GM19035 (cell line): Measurements from ENCODE around the gene CR1L.
"Not testable (repeated sequence)": the region's sequence is repeated elsewhere in the genome, so short reads cannot be mapped to it uniquely, and the experiment has no call there.

Source experiments
- ATAC-seq: cut with Tn5 transposase; IDR thresholded peaks from one replicate; pipeline ENCODE4 v1.9.1; 2021; ENCODE audit not compliant: unreplicated experiment

The CR1L gene

DNA sequence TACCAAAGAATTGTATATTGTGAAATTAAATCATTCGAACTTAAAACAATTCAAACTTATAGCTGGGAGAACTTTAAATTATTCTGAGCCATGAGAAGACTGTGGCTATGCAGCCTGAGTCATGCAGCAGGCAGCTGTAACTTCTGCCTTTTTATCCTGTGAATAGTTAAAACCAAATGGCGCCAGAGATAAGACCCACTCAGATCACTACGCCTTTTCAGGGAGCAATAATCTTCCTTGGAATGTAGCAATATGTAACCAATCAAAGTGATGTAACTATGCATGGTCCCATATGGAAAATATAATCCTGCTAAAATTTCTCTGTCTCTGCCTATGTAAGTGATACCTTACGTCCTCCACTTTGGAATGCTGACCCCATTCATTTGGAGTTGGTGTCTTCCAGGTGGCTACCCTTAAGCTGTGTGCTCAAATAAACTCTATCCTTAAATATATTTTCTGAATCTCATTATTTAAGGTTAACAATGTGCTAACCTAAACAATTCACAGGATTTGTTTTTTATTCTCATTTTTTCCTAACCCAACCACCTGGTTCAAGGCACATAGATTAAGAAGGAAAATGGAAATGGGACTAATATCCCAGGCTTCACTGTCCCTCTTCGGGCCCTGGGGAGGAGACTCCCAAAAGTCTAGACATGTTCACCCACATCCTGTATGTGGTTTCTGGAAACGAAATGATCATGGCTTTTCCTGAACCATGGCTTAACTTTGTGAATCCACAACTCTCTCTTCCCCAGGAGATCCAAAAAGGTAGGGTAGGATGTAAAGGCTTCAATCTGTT, 35.9 kb downstream of the CR1L start:
- not testable (repeated sequence) for ATAC-seq

DNA sequence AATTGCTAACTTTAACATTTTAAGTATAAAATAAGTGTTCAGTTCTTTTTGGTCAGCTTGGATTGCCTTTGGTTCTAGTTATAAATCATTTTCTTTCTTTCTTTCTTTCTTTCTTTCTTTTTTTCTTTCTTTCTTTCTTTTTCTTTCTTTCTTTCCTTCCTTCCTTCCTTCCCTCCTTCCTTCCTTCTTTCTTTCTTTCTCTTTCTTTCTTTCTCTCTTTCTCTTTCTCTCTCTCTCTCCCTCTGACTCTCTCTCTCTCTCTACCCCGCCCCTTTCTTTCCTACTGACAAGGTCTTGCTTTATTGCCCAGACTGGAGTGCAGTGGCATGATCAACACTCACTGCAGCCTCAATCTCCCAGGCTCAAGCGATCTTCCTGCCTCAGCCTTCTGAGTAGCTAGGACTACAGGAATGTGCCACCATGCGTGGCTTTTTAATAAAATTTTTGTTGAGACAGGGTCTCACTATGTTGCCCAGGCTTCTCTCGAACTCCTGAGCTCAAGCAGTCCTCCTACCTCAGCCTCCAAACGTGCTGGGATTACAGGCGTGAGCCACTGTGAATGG, 38.0 kb downstream of the CR1L start:
- not testable (repeated sequence) for ATAC-seq

DNA sequence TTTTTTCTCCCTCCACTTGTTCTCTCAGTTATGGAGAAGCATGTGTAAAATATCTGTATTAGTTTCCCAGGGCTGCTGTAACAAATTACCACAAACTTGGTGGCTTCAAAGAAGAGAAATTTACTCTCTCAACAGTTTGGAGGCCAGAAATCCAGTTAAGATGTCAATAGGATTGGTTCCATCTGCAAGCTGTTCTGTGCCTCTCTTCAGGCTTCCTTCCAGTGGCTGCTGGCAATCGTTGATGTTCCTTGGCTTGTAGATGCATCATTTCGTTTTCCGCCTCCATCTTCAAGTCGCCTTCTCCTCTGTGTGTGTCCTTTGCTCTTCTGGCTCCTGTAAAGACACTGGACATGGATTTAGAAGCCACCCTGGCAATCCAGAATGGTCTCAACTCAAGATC, 45.6 kb downstream of the CR1L start:
- not testable (repeated sequence) for ATAC-seq

DNA sequence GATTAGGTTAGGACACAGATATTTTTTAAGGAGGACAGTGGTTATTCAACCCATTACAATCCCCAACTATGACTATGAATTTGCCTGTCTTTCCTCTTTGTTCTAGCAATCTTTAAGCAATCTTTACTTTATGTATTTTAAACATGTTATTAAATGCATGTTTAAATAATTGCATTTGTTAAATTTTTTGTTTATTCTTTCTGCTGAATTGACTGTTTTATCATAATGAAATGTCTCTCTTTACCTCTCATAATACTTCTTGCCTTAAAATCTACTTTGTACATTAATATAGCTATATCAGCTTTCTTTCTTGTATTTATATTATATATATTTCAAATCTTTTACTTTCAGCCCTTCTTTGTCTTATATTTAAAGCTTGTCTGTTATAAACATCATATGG, 46.1 kb downstream of the CR1L start:
- no peak for ATAC-seq

DNA sequence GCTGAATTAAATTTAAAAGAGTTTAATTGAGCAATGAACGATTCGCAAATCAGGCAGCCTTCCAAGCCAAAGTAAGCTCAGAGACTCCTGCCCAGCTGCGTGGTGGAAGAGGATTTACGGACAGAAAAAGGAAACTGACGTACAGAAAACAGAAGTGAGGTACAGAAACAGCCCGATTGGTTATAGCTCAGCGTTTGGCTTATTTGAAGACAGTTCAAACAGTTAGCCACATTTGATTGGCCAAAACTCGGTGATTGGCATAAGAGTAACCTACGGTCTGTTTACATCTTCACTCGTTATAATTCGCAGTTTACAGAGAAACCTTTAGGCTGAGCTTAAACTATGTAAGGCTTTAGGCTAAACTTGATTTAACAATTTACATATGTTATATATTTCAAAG, 46.9 kb downstream of the CR1L start:
- ATAC-seq: no peak

DNA sequence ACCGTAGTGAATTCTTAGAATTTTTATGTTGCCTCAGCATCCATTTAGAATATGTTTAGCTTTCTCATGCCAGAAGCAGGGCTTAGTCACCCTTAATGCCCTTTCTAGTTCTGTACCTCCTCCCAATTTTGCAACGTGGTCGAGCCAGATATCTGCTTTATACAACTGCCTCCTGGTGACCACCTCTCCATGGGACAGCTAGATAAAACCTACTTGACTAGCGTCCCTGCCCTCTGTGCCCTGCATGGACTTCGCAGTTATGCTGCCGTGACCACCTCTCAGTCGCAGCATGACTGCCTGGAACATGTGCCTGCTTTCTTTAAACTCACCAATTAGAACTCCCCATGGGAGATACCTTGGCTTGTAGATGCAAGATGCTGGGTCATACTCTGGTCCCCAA, 47.4 kb downstream of the CR1L start:
- ATAC-seq: not testable (repeated sequence)

DNA sequence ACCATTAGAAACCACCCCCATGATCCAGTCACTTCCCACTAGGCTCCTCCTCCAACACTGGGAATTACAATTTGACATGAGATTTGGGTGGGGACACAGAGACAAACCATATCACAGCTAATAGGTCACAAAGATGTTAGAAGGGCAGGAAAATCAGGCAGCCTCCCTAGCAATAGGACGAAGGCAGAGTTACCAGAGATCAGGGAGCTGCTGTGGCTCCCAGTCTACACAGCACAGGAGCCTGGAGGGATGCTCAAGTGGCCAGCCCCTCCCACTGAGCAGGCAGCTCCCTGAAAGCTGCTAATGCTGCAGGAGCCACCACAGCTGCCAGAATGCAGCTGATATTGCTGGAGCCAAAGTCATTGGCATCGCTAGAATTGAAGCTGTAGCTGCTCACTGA, 51.0 kb downstream of the CR1L start:
- ATAC-seq: no peak

DNA sequence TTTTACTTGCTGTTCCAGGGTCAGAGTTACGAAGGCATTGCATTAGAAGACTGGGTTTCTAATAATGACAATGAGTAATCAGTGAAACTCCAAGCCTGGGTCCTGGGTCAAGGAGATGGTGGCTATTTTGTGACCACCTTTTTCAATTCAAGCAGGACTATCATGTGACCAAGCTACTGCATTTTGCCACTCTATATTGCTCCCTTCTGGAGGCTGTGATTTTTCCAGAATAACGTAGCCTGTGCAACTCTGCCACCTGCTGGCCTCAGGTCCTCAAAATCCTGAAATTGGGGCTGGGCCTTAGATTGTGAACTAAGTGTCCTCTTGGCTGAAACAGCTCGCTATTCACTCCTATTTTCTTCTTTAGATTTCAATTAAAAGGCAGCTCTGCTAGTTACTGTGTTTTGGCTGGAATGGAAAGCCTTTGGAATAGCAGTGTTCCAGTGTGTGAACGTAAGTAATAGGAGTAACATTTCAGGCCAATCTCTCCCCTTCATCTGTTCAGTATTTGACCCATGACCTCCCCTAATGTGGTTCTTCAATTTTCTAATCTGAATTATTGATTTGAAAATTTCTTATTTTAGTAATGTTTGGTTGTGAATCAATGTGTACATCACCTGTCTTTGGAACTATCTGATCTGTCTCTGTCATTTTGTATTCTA, 54.0 kb downstream of the CR1L start:
- no peak for ATAC-seq

DNA sequence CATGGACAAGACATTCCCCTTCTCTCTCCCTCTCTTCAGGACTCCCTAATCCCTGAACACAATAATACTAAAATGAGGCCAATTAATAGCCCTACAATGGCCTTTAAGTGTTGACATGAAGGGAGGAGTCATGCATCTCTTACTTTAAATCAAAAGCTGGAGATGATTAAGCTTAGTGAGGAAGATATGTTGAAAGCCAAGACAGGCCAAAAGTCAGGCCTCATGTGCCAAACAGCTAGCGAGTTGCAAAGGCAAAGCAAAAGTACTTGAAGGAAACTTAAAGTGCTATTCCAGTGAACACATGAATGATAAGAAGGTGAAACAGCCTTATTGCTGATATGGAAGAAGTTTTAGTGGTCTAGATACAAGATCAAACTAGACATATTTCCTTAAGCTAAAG, 57.4 kb downstream of the CR1L start:
- ATAC-seq: no peak

DNA sequence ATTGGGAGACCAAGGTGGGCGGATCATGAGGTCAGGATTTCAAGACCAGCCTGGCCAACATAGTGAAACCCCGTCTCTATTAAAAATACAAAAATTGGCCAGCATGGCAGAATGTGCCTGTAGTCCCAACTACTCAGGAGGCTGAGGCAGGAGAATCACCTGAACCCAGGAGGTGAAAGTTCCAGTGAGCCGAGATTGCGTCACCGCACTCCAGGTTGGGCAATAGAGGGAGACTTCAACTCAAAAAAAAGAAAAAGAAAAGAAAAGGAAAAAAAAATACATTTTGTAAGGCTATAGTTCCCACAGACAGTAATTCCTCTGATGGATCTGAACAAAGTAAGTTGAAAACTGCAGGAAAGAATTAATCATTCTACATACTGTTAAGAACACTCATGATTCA, 58.8 kb downstream of the CR1L start:
- ATAC-seq: no peak

DNA sequence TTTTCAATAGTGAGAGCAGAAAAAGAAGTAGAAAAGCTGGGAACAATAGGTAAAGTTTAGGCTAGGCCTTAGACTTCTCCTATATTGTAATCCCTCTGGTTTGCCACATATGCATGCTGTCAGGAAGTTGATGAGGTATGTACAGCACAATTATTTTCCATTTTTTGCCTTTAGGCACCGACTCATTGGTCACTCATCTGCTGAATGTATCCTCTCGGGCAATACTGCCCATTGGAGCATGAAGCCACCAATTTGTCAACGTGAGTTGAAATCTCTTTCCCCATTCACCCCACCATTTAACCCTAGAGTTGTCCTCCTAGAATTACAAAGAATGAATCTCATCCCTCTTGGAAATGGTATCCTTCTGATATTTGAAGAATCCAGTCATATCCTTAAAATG, 63.1 kb downstream of the CR1L start:
- not testable (repeated sequence) for ATAC-seq

DNA sequence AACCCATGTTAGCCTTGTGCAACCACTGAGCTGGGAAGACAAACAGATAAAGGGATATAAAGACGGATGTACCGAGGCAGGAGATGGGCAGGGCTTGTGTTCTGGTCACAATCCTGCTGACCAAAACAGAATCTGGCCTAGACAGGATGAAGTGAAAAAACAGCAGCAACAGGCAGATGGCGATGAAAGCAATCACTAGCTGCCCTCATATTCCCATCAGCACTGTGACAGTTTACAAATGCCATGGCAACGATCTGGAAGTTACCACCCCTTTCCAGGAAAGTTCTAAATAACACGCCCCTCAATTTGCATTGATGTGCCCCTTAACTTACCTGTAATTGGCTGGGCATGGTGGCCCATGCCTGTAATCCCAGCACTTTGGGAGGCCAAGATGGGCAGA, 66.4 kb downstream of the CR1L start:
- no peak for ATAC-seq

DNA sequence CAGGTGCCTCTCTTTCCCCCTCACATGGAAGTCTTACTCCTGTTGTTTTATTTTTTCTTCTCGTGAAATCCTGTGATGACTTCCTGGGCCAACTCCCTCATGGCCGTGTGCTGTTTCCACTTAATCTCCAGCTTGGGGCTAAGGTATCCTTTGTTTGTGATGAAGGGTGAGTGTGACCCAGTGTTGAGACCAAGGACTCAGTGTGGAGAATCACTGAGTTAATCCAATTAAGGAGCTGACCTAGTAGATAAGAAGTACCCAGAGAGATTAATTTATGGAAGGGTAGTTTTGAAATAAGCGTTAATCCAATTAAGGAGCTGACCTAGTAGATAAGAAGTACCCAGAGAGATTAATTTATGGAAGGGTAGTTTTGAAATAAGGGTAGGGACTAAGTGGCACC, 67.8 kb downstream of the CR1L start:
- not testable (repeated sequence) for ATAC-seq

DNA sequence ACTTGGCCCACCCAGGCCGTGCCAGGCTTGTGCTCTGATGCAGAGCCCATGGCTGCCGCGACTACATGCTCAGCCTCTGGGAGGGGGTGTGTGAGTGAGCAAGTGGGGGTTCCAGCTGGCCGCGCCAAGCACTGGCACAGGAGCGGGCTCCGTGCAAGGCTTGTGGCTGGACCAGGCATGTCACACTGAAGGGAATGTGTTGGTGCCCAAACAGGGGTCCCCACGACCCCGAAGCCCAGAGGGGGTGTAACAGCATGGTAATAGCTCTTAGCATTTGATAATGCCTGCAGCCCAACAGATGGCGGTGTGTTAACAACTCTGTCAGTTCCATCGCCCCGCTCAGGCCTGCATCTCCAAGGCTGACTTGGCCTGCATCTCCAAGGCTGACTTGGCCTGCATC, 68.6 kb downstream of the CR1L start:
- no peak for ATAC-seq

DNA sequence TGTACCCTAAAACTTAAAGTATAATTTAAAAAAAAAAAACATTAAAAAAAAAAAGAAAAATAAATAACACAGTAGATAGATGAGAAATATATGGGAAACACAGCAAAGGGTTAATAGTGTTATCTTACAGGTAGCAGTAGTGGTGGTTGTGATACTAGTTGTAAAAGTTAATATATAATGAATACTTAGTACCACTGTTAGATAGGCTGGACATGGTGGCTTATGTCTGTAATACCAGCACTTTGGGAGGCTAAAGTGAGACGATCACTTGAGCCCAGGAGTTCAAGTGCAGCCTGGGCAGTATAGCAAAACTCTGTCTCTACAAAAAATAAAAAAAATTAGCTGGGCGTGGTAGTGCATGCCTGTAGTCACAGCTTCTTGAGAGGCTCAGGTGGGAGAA, 74.3 kb downstream of the CR1L start:
- ATAC-seq: no peak

DNA sequence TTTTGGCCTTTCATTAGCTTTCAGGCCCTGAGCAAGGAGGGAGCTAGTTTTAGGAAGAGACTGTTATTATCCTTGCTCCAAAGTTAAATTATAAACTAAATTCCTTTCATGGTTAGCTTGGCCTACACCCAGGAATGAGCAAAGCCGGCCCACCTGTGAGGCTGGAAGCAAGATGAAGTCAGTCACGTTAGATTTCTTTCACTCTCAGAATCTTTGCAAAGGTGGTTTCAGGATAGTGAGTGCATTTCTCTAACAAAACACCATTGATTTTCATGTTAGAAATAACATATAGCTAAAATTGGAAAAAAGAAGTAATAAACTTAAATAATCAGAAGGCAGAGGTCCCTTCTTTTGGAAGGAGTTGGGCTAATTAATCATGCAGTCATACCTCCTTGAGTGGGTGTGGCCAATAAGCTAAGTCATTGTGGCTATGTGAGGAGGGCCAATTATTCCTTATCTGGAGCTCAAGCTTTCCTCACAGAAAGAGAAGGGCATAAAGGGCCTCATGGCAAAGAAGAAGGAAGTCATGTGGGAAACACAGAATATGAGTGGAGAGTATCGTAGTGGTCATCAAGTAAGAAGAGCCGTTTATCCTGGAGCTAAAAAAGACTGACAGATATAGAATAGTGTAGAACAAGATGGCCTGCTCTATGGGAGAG, 83.4 kb downstream of the CR1L start:
- not testable (repeated sequence) for ATAC-seq

DNA sequence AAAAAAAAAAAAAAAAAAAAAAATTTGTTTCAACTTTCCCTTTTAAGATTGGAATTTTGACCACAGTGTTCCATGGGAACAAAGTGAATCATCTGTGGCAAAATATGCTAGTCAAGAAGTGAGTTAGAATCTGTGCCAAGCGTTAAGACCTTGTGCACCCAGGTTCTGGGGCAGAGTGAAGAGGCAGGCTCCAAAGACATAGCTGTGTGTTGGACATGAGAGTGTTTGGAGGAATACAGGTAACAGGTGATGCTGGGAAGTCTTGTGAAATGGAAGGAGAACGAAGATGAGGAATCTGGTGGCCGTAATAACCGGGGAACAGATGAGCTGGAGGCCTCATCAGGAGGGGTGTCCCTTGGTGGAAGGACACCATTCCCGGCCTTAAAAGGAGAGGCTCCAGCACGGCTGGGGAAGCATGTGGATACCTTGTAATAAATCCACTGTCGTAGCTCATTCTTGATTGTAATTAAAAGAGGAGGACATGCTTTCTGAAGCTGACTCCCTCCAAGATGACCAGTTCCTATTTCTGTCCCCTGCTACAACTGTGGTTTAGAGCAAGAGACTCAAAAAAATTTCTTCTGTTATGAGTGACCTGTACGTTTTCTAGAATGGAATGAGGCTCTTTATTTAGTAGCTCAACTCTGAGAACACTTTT, 92.7 kb downstream of the CR1L start:
- ATAC-seq: not testable (repeated sequence)

DNA sequence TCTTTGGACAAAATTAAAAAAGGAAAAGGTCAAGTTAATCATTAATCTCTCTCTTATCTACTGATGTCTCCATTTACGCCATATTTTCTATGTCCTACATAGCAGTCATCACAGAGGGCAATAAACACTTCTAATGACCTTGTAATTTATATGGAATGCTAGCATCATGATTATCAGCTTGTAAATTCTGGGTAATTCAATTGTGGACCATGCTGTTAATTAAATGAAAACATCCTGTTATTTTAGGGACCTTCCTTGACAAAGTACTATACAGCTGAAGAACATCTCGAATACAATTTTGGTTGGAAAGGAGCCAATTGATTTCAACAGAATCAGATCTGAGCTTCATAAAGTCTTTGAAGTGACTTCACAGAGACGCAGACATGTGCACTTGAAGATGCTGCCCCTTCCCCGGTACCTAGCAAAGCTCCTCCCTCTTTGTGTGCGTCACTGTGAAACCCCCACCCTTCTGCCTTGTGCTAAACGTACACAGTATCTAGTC, 93.3 kb downstream of the CR1L start:
- ATAC-seq: not testable (repeated sequence)

DNA sequence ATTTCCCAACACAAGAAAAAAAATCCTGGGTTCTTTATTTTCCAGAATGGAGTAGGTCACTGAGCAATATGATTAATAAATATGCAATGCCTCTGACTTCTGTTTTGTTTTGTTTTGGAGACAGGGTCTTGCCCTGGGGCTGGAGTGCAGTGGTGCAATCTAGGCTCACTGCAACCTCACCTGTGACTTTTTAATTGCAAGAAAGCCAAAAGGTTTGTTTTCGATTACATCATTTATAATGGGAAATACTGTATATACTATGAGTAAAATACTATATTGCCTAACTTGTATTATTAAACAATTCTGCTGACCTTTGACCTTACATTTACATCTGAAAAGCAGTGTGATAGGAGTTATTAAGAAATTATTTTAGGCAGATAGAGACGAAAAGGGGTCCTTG, 95.3 kb downstream of the CR1L start:
- no peak for ATAC-seq

DNA sequence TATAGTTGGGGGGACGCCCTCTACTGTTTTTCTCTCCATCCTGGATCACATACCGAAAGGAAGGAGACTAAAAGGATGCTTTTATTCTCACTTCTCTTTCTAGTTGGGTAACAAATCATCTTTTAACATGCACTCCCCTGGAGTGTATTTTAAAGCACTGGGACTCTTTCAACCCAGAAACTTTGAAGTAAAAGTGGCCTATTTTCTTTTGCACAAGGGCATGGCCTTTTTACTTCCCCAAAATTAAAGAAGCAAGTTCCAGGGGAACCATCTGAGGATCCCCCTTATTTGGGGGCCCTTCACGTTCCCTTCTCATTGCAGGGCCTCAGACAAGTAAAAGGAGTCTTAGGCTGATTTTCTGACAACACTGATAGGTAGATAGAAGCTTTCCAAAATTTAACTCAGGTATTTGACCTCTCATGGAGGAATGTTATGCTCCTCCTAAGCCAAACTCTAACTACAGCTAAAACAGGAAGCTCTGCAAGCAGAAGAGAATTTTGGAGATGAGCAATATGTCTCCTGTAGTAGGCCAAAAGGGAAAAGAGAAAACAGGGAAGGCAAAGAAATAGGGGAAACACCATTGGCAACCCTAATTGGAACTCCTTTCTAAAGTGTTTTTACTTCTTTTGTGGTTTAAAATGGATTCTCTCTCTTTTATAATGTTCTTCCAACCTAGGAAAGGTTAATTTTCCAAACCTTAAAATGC, 98.1 kb downstream of the CR1L start:
- ATAC-seq: no peak
